Upper lobe of left lung (tissue), 4 donors: ENCODE data around the gene COA6.

Experiments used
- EP300 ChIP-seq, 4 donors: sonication (generic); formaldehyde crosslinking; IDR thresholded peaks; one replicate each; pipeline ENCODE4 v1.5.1; 2017; ENCODE audit warnings: antibody characterized with exemption in 4 of 4, control low read depth in 2 of 4
- POLR2A ChIP-seq, 4 donors: fragments of 450-650 bp; IDR thresholded peaks; one replicate each; pipeline ENCODE4 v1.5.1; 2016 to 2017; ENCODE audit warnings: antibody characterized with exemption in 4 of 4, mild to moderate bottlenecking in 2 of 4
- POLR2AphosphoS5 ChIP-seq, 2 donors: sonication (generic); formaldehyde crosslinking; IDR thresholded peaks; one replicate each; pipeline ENCODE4 v1.5.1; 2017; ENCODE audit warnings: antibody characterized with exemption in 2 of 2
- TF ChIP-seq, protein P1 (sequence below), 6 experiments: fragments of 450-650 bp in 4 of 6; fragments of 200-600 bp in 2 of 6; sonication (generic) in 2 of 6; IDR thresholded peaks; one replicate each; pipeline ENCODE4 v1.5.1; 2016 to 2019; ENCODE audit warnings: antibody characterized with exemption in 6 of 6

DNA sequence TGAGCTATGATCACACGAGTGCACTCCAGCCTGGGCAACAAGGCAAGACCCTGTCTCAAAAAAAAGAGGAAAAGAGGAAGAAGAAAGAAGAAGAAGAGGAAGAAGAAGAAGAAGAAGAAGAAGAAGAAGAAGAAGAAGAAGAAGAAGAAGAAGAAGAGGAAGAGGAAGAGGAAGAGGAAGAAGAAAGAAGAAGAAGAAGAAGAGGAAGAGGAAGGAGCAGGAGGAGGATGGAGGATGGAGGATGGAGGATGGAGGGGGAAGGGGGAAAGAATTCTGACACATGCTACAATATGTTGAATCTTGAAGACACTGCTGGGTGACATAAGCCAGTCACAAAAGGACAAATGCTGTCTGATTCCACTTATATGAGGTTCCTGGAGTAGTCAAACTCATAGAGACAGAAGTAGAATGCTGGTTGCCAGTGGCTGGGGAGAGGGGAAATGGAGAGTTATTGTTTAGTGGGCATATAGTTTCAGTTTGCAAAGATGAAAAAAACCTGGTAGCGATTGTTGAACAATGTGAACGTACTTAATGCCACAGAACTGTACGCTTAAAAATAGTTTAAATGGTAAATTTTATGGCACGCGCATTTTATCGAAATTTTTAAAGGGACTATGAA, 47.3 kb upstream of the COA6 start:
- no peak for TF ChIP-seq EP300 (IDR thresholded peaks at IDR 0.05)
- TF ChIP-seq POLR2A (IDR thresholded peaks at IDR 0.05) = no peak
- no peak for TF ChIP-seq POLR2AphosphoS5 (IDR thresholded peaks at IDR 0.05)
- TF ChIP-seq, protein P1, sequence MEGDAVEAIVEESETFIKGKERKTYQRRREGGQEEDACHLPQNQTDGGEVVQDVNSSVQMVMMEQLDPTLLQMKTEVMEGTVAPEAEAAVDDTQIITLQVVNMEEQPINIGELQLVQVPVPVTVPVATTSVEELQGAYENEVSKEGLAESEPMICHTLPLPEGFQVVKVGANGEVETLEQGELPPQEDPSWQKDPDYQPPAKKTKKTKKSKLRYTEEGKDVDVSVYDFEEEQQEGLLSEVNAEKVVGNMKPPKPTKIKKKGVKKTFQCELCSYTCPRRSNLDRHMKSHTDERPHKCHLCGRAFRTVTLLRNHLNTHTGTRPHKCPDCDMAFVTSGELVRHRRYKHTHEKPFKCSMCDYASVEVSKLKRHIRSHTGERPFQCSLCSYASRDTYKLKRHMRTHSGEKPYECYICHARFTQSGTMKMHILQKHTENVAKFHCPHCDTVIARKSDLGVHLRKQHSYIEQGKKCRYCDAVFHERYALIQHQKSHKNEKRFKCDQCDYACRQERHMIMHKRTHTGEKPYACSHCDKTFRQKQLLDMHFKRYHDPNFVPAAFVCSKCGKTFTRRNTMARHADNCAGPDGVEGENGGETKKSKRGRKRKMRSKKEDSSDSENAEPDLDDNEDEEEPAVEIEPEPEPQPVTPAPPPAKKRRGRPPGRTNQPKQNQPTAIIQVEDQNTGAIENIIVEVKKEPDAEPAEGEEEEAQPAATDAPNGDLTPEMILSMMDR (IDR thresholded peaks at IDR 0.05) = no peak
